ENCODE results near the gene TCF20.

GRCh38 chr22:42275970-42276369 lies 5.5 kb upstream of the TCF20 start:
- no peak for TF ChIP-seq ARNTL (CRISPR knock-in tag; IDR thresholded peaks at IDR 0.05; ENCODE audit: borderline replicate concordance, low read depth)
- no peak for TF ChIP-seq ZFP30 (CRISPR knock-in tag; IDR thresholded peaks at IDR 0.05)
- no peak for TF ChIP-seq PPARA (CRISPR knock-in tag; IDR thresholded peaks at IDR 0.05; ENCODE audit: borderline replicate concordance)
- no peak for TF ChIP-seq CSRNP3 (CRISPR knock-in tag; IDR thresholded peaks at IDR 0.05)
